Kidney glomerular epithelial cell (primary cell): ENCODE data around the gene CAPN7.

Experiments
- DNase-seq: peaks from one replicate; lab custom pipeline; 2025; lab: John Stamatoyannopoulos, UW

CAPN7 gene

DNA sequence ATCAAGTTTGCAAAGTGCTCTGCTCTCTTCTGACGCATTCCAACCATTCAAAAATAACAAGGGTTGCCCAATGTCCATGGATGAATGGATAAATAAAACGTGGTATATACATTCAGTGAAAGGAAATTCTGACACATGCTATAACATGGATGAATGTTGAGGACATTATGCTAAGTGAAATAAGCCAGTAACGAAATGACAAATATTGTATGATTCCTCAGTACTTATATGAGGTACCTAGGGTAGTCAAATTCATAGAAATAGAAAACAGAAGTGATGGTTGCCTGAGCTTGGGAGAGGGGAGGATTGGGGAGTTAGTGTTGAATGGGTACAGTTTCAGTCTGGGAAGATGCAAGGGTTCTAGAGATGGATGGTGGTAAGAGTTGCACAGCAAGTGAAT, 92.5 kb downstream of the CAPN7 start:
- DNase-seq = no peak

DNA sequence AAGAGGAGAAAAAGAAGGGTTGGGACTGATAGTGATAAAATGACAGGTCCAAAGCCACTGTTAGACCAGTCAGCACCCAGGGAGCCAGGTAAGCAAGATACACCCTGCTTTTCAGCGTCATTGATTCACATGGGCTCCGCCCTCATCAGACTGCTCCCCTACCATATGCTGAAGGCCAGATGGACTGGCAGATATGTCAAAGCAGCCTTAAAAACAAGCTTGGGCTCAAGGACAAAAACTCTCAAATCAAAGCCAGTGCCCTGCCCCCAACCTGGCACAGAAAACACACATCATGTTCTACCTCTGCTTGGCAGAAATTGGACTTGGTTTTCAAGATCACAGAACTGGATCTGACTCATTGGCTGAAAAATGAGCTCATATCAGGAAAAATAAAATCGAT, 93.0 kb downstream of the CAPN7 start:
- no peak for DNase-seq

DNA sequence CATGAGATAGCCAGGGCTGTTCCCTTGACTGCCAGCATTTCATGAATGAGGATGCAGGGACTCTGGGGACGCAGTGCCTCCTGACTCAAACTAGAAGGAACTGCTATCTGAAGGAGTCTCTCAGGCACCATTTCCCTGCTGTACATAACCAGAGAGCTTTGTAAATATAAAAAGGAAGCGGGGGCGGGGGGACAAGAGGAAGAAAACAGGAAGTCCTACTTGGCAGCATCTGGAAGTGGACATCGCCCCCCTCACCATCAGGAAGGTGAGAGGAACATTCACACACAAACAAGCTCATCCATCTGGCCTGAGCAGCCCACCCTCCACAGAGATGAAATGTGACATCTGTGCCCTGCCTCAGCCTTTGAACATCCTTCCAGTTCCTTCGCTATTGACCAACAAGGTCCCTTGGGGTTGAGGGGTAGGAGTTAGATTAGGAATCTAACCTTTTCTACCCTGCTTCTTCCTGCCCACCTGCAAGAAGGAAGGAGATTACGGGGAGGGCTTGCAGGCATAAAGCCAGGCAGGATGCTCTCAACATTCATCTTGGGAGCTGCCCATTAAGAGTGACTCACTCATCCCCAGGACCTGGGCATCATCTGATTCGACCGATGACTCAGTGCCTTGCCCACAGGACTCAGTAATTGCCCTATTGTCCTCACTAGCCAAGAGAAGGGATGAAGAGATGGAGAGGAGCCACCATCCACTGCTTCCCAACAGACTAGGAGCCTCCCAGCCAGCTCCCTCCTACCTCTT, 94.5 kb downstream of the CAPN7 start:
- DNase-seq = peak; percentile 66

DNA sequence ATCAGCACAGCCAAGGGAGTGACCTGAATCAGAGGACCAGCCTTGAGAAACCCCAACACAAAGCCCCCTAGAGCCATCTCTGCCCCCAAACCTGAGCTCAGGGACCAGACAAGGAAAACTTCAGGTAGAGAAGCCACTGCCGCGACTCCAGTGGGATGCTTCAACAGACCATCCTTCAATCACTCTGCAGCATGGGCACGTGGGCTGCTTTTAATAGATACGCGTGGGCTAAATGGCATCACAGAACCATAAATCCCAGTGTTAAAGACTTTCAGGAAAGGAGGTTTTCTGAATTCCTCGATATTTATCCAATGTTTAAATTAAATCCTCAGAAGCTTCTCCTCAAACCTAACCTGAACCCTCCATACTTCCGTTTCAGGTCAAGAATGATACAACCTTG, 95.7 kb downstream of the CAPN7 start:
- no peak for DNase-seq
